ENCODE results near the gene ATF6. TPM values are rescaled to one million over a fixed set of nuclear protein-coding genes. Genes with fewer than 3 reads are reported as not detected.

The ATF6 gene
- total RNA-seq, 1 experiment from 2014 or later: 35.3 TPM

DNA sequence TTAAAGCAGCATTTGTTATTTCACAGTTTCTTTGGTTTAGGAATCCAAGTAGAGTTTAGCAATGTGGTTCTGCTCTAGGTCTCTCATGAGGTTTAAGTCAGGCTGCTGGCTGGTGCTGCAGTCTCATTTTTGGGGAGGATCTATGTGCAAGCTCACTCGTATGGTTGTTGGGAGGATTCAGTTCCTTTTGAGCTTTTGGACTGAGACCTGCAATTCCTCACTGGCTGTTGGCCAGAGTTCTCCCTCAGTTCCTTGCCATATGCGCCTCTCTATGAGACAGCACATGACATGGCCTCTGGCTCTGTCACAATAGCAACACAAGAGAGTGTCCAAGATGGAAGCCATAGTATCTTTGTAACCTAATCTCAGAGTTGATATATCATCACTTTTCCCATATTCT is 166.5 kb downstream of the ATF6 start:
- TF ChIP-seq, protein P1, sequence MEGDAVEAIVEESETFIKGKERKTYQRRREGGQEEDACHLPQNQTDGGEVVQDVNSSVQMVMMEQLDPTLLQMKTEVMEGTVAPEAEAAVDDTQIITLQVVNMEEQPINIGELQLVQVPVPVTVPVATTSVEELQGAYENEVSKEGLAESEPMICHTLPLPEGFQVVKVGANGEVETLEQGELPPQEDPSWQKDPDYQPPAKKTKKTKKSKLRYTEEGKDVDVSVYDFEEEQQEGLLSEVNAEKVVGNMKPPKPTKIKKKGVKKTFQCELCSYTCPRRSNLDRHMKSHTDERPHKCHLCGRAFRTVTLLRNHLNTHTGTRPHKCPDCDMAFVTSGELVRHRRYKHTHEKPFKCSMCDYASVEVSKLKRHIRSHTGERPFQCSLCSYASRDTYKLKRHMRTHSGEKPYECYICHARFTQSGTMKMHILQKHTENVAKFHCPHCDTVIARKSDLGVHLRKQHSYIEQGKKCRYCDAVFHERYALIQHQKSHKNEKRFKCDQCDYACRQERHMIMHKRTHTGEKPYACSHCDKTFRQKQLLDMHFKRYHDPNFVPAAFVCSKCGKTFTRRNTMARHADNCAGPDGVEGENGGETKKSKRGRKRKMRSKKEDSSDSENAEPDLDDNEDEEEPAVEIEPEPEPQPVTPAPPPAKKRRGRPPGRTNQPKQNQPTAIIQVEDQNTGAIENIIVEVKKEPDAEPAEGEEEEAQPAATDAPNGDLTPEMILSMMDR (IDR thresholded peaks at IDR 0.05; ENCODE audit: unreplicated experiment): no peak
- Mint-ChIP-seq H3K27ac (ENCODE audit: unreplicated experiment) (no peak overlapping the region), H3K4me1 (ENCODE audit: low read depth, unreplicated experiment) (no peaks in the 10 kb centered on the region), H3K36me3 (ENCODE audit: insufficient read depth, unreplicated experiment) (no peaks in the 10 kb centered on the region), H3K9me3 (ENCODE audit: low read depth, unreplicated experiment) (no peaks in the 10 kb centered on the region), H3K27me3 (ENCODE audit: unreplicated experiment) (no peaks in the 10 kb centered on the region), H3K4me3 (ENCODE audit: low read depth, unreplicated experiment) (no peak overlapping the region)
- intact Hi-C loops (cut with micrococcal nuclease; ENCODE audit: unreplicated experiment): no loop called here
- BruUV-seq (replicated peaks): no TSS peak
- CTCF ChIA-PET: interaction anchor here (0.5 kb wide), 1 partner anchor 160 kb away, joined by 3 read pairs; no protein-coding TSS in a partner anchor
- DNase-seq: no peak

DNA sequence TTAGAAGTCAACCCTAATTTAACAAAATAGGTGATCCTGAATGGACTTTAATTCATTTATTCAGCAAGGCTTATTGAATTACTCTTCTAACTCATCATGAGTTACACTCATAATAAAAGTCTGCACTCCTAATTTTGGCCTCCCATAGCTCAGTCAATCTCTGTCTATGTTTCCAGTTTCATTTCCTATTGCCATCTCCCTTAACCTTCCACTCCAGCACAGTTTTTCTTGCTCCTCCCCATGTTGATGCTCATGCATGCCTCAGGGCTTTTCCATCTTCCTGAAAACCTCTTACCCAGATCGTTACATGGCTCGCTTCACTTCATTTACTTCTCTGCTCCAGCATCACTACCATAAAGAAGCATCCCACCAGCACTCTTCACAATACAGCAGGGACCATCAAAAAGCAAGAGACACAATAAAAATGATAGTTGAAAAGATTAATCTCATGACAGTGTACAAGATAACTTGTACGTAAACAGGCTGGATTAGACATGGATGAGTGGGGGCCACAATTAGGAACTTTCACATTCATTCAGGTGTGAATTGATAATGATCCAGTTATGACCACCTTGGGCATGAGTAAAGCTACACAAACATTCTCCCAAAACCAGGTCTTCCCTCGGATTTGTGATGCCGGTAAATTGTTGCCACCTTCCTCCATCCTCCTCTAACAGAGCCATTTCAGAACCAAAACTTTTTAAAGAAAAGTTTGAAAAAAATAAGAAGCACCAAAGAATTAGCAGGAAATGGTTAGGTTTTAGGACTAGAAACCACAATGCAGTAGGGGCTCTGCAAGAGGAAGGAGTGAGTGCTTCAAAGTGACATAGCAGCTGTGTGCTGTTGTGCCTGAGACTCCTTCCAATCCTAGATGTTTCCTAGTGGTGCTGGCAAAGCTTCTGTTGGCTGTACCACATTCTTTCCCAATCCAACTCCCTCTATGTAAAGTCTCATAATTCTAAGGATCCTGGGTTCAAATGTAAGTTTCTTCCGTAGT is 167.8 kb downstream of the ATF6 start:
- TF ChIP-seq, protein P1 (IDR thresholded peaks at IDR 0.05; ENCODE audit: unreplicated experiment): no peak
- H3K9me3 Mint-ChIP-seq (ENCODE audit: low read depth, unreplicated experiment): no peaks in the 10 kb centered on the region
- H3K4me3 Mint-ChIP-seq (ENCODE audit: low read depth, unreplicated experiment): no peak overlapping the region
- no peaks in the 10 kb centered on the region for H3K4me1 Mint-ChIP-seq (ENCODE audit: low read depth, unreplicated experiment)
- intact Hi-C loops (cut with micrococcal nuclease; ENCODE audit: unreplicated experiment): no loop called here
- CTCF ChIA-PET: no interaction called here
- BruUV-seq (replicated peaks): no TSS peak
- H3K27me3 Mint-ChIP-seq (ENCODE audit: unreplicated experiment): no peaks in the 10 kb centered on the region
- H3K36me3 Mint-ChIP-seq (ENCODE audit: insufficient read depth, unreplicated experiment): no peaks in the 10 kb centered on the region
- H3K27ac Mint-ChIP-seq (ENCODE audit: unreplicated experiment): no peak overlapping the region
- no peak for DNase-seq

- intact Hi-C loops (cut with micrococcal nuclease; ENCODE audit: unreplicated experiment): no loop called here
- CTCF ChIA-PET: no interaction called here
- Mint-ChIP-seq H3K9me3 (ENCODE audit: low read depth, unreplicated experiment) (no peaks in the 10 kb centered on the region), H3K27ac (ENCODE audit: unreplicated experiment) (no peak overlapping the region), H3K4me3 (ENCODE audit: low read depth, unreplicated experiment) (no peak overlapping the region), H3K36me3 (ENCODE audit: insufficient read depth, unreplicated experiment) (no peaks in the 10 kb centered on the region), H3K4me1 (ENCODE audit: low read depth, unreplicated experiment) (no peaks in the 10 kb centered on the region), H3K27me3 (ENCODE audit: unreplicated experiment) (no peaks in the 10 kb centered on the region)
- no peak for DNase-seq
- BruUV-seq (replicated peaks): no TSS peak
- TF ChIP-seq, protein P1 (IDR thresholded peaks at IDR 0.05; ENCODE audit: unreplicated experiment): no peak
Observed at GRCh38 chr1:161935264-161935663, 169.1 kb downstream of the ATF6 start.

DNA sequence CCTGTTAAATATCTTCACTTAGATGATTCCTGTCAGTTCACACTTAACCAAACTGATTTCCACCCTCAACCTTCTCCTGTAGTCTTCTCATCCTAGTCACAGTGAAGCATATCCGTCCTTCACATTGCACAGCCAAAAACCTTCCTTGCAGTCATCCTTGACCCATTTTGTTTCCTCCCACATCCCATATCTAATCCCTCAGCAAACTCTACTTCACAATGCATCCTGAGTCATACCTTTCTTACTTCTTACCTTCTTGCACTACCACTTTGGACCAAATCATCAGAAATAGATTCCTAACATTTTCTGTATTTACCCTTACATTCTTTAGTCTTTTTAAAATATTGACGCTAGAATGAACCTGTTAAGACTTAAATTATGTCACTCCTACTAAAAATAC is 170.7 kb downstream of the ATF6 start:
- BruUV-seq (replicated peaks): no TSS peak
- no peak for DNase-seq
- TF ChIP-seq, protein P1 (IDR thresholded peaks at IDR 0.05; ENCODE audit: unreplicated experiment): no peak
- Mint-ChIP-seq H3K27me3 (ENCODE audit: unreplicated experiment) (no peaks in the 10 kb centered on the region), H3K36me3 (ENCODE audit: insufficient read depth, unreplicated experiment) (no peaks in the 10 kb centered on the region), H3K4me3 (ENCODE audit: low read depth, unreplicated experiment) (no peak overlapping the region), H3K27ac (ENCODE audit: unreplicated experiment) (no peak overlapping the region), H3K4me1 (ENCODE audit: low read depth, unreplicated experiment) (no peaks in the 10 kb centered on the region), H3K9me3 (ENCODE audit: low read depth, unreplicated experiment) (no peaks in the 10 kb centered on the region)
- intact Hi-C loops (cut with micrococcal nuclease; ENCODE audit: unreplicated experiment): no loop called here
- CTCF ChIA-PET: no interaction called here

Measured in Calu3 (cell line).